Activated CD4-positive, alpha-beta T cell treated with anti-CD3 and anti-CD28 coated beads for 4 hours (primary cell): ENCODE measurements around the gene IKZF3.
A peak's percentile ranks its signal among the peaks of the same experiment; 100 is the strongest.
"Not testable (repeated sequence)": the region's sequence is repeated elsewhere in the genome, so short reads cannot be mapped to it uniquely, and the experiment has no call there.

Experiments
- DNase-seq, 2 donors: peaks; one replicate each; pipeline ENCODE4 v3.0.0-alpha.2; 2020

Gene IKZF3

GRCh38 chr17:39777534-39778365 is 86.4 kb downstream of the IKZF3 start:
- DNase-seq = no peak

- DNase-seq = no peak
These were observed 87.9 kb downstream of the IKZF3 start for GRCh38 chr17:39776252-39776651.

GRCh38 chr17:39775031-39775430 is 89.1 kb downstream of the IKZF3 start:
- no peak for DNase-seq

- DNase-seq = no peak
These were observed 90.1 kb downstream of the IKZF3 start for GRCh38 chr17:39774047-39774446.

- DNase-seq = no peak
These were observed 90.9 kb downstream of the IKZF3 start for GRCh38 chr17:39772987-39773934.

- DNase-seq = no peak
These were observed 91.7 kb downstream of the IKZF3 start for GRCh38 chr17:39772415-39772814.

- DNase-seq = peak; percentile 67 to 68
These were observed 94.0 kb downstream of the IKZF3 start for GRCh38 chr17:39769974-39770587.

- DNase-seq = no peak
These were observed 97.0 kb downstream of the IKZF3 start for GRCh38 chr17:39767147-39767546.

GRCh38 chr17:39765766-39766165 is 98.3 kb downstream of the IKZF3 start:
- DNase-seq = no peak

GRCh38 chr17:39765175-39765574 is 98.9 kb downstream of the IKZF3 start:
- no peak for DNase-seq

- not testable (repeated sequence) for DNase-seq
These were observed 99.9 kb downstream of the IKZF3 start for GRCh38 chr17:39764171-39764570.

GRCh38 chr17:39763051-39763820 is 100.9 kb downstream of the IKZF3 start:
- no peak for DNase-seq

GRCh38 chr17:39761861-39762496 is 102.1 kb downstream of the IKZF3 start:
- no peak for DNase-seq

GRCh38 chr17:39759204-39759603 is 104.9 kb downstream of the IKZF3 start:
- no peak for DNase-seq

GRCh38 chr17:39757931-39758873 is 105.9 kb downstream of the IKZF3 start:
- DNase-seq = peak; percentile 55 to 56

GRCh38 chr17:39757176-39757662 is 106.9 kb downstream of the IKZF3 start:
- DNase-seq = no peak

GRCh38 chr17:39756380-39757079 is 107.6 kb downstream of the IKZF3 start:
- DNase-seq = peak in 1 of 2 donors; percentile 23

GRCh38 chr17:39755554-39756379 is 108.3 kb downstream of the IKZF3 start:
- peak; percentile 51 to 63 for DNase-seq
